Measurements from ENCODE around the gene EGFLAM. TPM values are rescaled to one million over a fixed set of nuclear protein-coding genes. Genes with fewer than 3 reads are reported as not detected.

EGFLAM gene
- total RNA-seq, 3 donors from 2014 or later: not detected

DNA sequence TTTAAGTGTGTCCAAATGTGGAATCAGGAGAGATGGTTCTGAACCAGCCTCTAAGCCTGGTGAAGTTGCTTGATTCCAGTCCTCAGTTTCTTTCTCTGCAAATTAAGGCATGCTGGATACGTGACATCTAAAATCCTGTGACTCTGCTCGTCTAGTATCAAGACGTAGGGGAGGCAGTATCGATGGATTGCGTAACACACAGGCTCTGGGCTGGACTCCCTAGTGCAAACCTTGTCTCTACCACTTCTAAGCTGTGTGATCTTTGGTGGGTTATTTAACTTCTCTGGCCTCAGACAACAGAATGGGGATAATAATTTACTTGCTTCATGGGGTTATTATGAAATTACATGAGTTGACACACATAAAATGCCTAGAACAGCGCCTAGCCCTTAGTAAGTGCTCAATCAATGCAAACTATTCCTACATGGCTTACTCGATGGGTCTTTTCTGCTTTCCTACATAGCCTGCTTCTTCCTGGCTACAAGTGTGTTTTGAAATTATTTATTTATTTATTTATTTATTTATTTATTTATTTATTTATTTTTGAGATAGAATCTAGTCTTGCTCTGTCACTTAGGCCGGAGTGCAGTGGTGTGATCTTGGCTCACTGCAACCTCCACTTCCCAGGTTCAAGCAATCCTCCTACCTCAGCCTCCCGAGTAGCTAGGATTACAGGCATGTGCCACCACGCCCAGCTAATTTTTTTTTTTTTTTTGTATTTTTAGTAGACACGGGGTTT lies 102.1 kb downstream of the EGFLAM start:
- Mint-ChIP-seq H3K9me3 (no peaks in the 10 kb centered on the region), H3K4me3 (no peak overlapping the region), H3K4me1 (ENCODE audit: low read depth) (no peaks in the 10 kb centered on the region), H3K27me3 (ENCODE audit: low read depth) (peaks cover 7% of the 10 kb centered on the region), H3K36me3 (ENCODE audit: insufficient read depth) (no peaks in the 10 kb centered on the region)
- ATAC-seq (no peak), DNase-seq (no peak)

GRCh38 chr5:38362713-38363112 lies 104.4 kb downstream of the EGFLAM start:
- peaks cover 11% of the 10 kb centered on the region for H3K27me3 Mint-ChIP-seq (ENCODE audit: low read depth)
- no peak for ATAC-seq
- peaks cover 5% of the 10 kb centered on the region for H3K4me1 Mint-ChIP-seq (ENCODE audit: low read depth)
- H3K36me3 Mint-ChIP-seq (ENCODE audit: insufficient read depth): no peaks in the 10 kb centered on the region
- DNase-seq: no peak
- H3K9me3 Mint-ChIP-seq: no peaks in the 10 kb centered on the region
- H3K4me3 Mint-ChIP-seq: no peak overlapping the region

GRCh38 chr5:38364825-38365224 lies 106.5 kb downstream of the EGFLAM start:
- H3K4me3 Mint-ChIP-seq: no peak overlapping the region
- no peak for ATAC-seq
- H3K4me1 Mint-ChIP-seq (ENCODE audit: low read depth): peaks cover 10% of the 10 kb centered on the region
- DNase-seq: no peak
- peaks cover 10% of the 10 kb centered on the region for H3K27me3 Mint-ChIP-seq (ENCODE audit: low read depth)
- H3K36me3 Mint-ChIP-seq (ENCODE audit: insufficient read depth): no peaks in the 10 kb centered on the region
- H3K9me3 Mint-ChIP-seq: no peaks in the 10 kb centered on the region

- Mint-ChIP-seq H3K27me3 (ENCODE audit: low read depth) (peaks cover 7% of the 10 kb centered on the region), H3K4me1 (ENCODE audit: low read depth) (peaks cover 10% of the 10 kb centered on the region), H3K36me3 (ENCODE audit: insufficient read depth) (no peaks in the 10 kb centered on the region), H3K9me3 (no peaks in the 10 kb centered on the region), H3K4me3 (no peak overlapping the region)
- DNase-seq (no peak), ATAC-seq (no peak)
Observed at GRCh38 chr5:38367410-38367809, 109.1 kb downstream of the EGFLAM start.

GRCh38 chr5:38367966-38368365 lies 109.6 kb downstream of the EGFLAM start:
- Mint-ChIP-seq H3K4me3 (no peak overlapping the region), H3K4me1 (ENCODE audit: low read depth) (peaks cover 10% of the 10 kb centered on the region), H3K36me3 (ENCODE audit: insufficient read depth) (no peaks in the 10 kb centered on the region), H3K9me3 (no peaks in the 10 kb centered on the region), H3K27me3 (ENCODE audit: low read depth) (peaks cover 7% of the 10 kb centered on the region)
- no peak for DNase-seq
- ATAC-seq: no peak

DNA sequence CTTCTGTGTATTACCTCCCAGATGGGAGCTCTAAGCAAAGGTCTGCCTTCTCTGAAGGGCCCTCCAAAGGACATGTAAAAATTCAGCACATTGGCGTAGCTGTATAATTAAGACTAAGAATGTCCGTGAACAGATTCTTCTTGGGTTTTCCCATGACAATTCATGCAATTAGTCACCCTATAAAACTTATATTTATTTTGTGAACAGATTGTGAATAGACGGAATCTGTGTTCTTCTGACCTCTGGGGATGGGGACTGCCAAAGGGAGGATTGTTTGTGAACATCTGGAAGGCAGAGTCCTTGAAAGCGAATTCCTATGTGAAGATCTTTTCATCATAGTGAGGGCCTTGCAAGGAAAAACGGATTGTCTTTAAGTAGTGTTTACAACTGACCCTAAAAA lies 111.3 kb downstream of the EGFLAM start:
- DNase-seq: no peak
- Mint-ChIP-seq H3K4me1 (ENCODE audit: low read depth) (peaks cover 10% of the 10 kb centered on the region), H3K27me3 (ENCODE audit: low read depth) (peaks cover 4% of the 10 kb centered on the region), H3K36me3 (ENCODE audit: insufficient read depth) (no peaks in the 10 kb centered on the region), H3K9me3 (no peaks in the 10 kb centered on the region), H3K4me3 (no peak overlapping the region)
- no peak for ATAC-seq

- Mint-ChIP-seq H3K36me3 (ENCODE audit: insufficient read depth) (no peaks in the 10 kb centered on the region), H3K4me3 (no peak overlapping the region), H3K9me3 (no peaks in the 10 kb centered on the region), H3K4me1 (ENCODE audit: low read depth) (peaks cover 10% of the 10 kb centered on the region), H3K27me3 (ENCODE audit: low read depth) (peaks cover 4% of the 10 kb centered on the region)
- ATAC-seq: no peak
- no peak for DNase-seq
Observed at GRCh38 chr5:38370358-38371100, 112.2 kb downstream of the EGFLAM start.

- Mint-ChIP-seq H3K4me1 (ENCODE audit: low read depth) (peaks cover 12% of the 10 kb centered on the region), H3K4me3 (no peak overlapping the region), H3K36me3 (ENCODE audit: insufficient read depth) (no peaks in the 10 kb centered on the region), H3K9me3 (no peaks in the 10 kb centered on the region), H3K27me3 (ENCODE audit: low read depth) (peaks cover 5% of the 10 kb centered on the region)
- DNase-seq (no peak), ATAC-seq (no peak)
Observed at GRCh38 chr5:38371596-38371995, 113.2 kb downstream of the EGFLAM start.

DNA sequence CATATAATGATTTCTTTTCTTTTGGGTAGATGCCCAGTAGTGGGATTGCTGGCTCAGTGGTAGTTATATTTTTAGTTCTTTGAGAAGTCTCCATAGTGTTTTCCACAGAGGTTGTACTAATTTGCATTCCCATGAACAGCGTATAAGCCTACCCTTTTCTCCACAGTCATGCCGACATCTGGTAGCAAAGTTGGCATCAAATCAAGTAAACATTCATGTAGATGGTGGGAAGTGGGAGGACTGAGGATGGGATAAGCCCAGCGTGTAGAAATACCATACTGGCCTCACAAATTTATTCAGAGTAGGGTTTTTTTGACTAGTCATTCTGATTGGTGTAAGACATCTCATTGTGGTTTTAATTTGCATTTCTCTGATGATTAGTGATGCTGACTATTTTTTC lies 115.4 kb downstream of the EGFLAM start:
- Mint-ChIP-seq H3K36me3 (ENCODE audit: insufficient read depth) (no peaks in the 10 kb centered on the region), H3K4me1 (ENCODE audit: low read depth) (peaks cover 3% of the 10 kb centered on the region), H3K4me3 (no peak overlapping the region), H3K9me3 (no peaks in the 10 kb centered on the region), H3K27me3 (ENCODE audit: low read depth) (peaks cover 15% of the 10 kb centered on the region)
- no peak for DNase-seq
- no peak for ATAC-seq

- no peaks in the 10 kb centered on the region for H3K36me3 Mint-ChIP-seq (ENCODE audit: insufficient read depth)
- H3K4me3 Mint-ChIP-seq: no peak overlapping the region
- no peaks in the 10 kb centered on the region for H3K9me3 Mint-ChIP-seq
- peaks cover 3% of the 10 kb centered on the region for H3K4me1 Mint-ChIP-seq (ENCODE audit: low read depth)
- DNase-seq (no peak), ATAC-seq (no peak)
- peaks cover 24% of the 10 kb centered on the region for H3K27me3 Mint-ChIP-seq (ENCODE audit: low read depth)
Observed at GRCh38 chr5:38375423-38375822, 117.1 kb downstream of the EGFLAM start.

DNA sequence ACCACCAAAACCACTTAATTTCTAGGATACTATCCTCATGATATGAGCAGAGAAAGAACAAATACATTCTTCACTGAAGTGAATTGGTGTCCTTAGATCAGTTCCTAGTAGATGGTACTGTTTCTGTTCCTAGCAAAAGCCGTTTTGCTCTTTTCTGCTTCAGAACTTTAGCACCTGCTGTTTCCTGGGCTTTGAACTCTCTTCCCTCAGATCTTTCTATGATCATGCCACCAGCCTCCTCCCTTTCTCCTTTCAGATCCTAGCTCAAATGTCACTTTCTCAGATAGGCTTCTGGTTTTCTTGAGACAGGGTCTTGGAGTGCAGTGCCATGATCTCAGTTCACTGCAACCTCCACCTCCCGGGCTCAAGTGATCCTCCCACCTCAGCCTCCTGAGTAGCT lies 118.0 kb downstream of the EGFLAM start:
- H3K9me3 Mint-ChIP-seq: no peaks in the 10 kb centered on the region
- DNase-seq (no peak), ATAC-seq (no peak)
- H3K27me3 Mint-ChIP-seq (ENCODE audit: low read depth): peaks cover 30% of the 10 kb centered on the region
- no peaks in the 10 kb centered on the region for H3K36me3 Mint-ChIP-seq (ENCODE audit: insufficient read depth)
- H3K4me1 Mint-ChIP-seq (ENCODE audit: low read depth): peaks cover 3% of the 10 kb centered on the region
- H3K4me3 Mint-ChIP-seq: peak overlapping the region; percentile 10

GRCh38 chr5:38378579-38378978 lies 120.2 kb downstream of the EGFLAM start:
- Mint-ChIP-seq H3K4me1 (ENCODE audit: low read depth) (peaks cover 3% of the 10 kb centered on the region), H3K4me3 (no peak overlapping the region), H3K36me3 (ENCODE audit: insufficient read depth) (no peaks in the 10 kb centered on the region), H3K9me3 (no peaks in the 10 kb centered on the region), H3K27me3 (ENCODE audit: low read depth) (peaks cover 32% of the 10 kb centered on the region)
- ATAC-seq: no peak
- DNase-seq: no peak

- no peak overlapping the region for H3K4me3 Mint-ChIP-seq
- H3K9me3 Mint-ChIP-seq: no peaks in the 10 kb centered on the region
- peaks cover 3% of the 10 kb centered on the region for H3K4me1 Mint-ChIP-seq (ENCODE audit: low read depth)
- ATAC-seq (no peak), DNase-seq (no peak)
- H3K27me3 Mint-ChIP-seq (ENCODE audit: low read depth): peaks cover 32% of the 10 kb centered on the region
- no peaks in the 10 kb centered on the region for H3K36me3 Mint-ChIP-seq (ENCODE audit: insufficient read depth)
Observed at GRCh38 chr5:38379350-38379937, 121.1 kb downstream of the EGFLAM start.

DNA sequence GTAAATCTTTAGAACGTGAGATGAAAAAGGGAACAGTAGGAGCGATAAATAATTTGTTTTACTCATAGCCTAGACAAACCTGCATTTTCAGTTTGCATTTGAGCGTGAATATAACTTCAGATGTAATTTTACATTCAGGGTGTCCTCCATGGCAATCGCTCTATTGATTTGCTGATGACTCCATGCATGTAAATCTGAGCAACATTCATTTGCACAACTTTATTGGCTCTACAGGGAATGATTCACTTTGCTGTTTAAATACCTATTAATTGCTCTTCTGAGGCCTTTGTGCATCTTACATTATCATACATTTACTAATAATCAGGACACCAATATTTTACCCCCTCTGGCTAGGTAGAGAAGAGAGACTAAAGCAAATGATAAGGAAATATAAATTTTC lies 122.2 kb downstream of the EGFLAM start:
- H3K9me3 Mint-ChIP-seq: no peaks in the 10 kb centered on the region
- H3K36me3 Mint-ChIP-seq (ENCODE audit: insufficient read depth): no peaks in the 10 kb centered on the region
- peaks cover 3% of the 10 kb centered on the region for H3K4me1 Mint-ChIP-seq (ENCODE audit: low read depth)
- no peak overlapping the region for H3K4me3 Mint-ChIP-seq
- ATAC-seq: no peak
- H3K27me3 Mint-ChIP-seq (ENCODE audit: low read depth): peaks cover 32% of the 10 kb centered on the region
- no peak for DNase-seq

GRCh38 chr5:38381361-38381760 lies 123.0 kb downstream of the EGFLAM start:
- ATAC-seq: no peak
- H3K4me1 Mint-ChIP-seq (ENCODE audit: low read depth): peaks cover 2% of the 10 kb centered on the region

More at GRCh38 chr5:38381361-38381760, 123.0 kb downstream of the EGFLAM start:
- Mint-ChIP-seq H3K9me3 (no peaks in the 10 kb centered on the region), H3K4me3 (no peak overlapping the region), H3K27me3 (ENCODE audit: low read depth) (peaks cover 32% of the 10 kb centered on the region), H3K36me3 (ENCODE audit: insufficient read depth) (no peaks in the 10 kb centered on the region)
- no peak for DNase-seq
